Measurements from ENCODE around the gene TC2N. TPM values are rescaled to one million over a fixed set of nuclear protein-coding genes. Genes with fewer than 3 reads are reported as not detected.
"Not testable (repeated sequence)": the region's sequence is repeated elsewhere in the genome, so short reads cannot be mapped to it uniquely, and the experiment has no call there.

TC2N gene
- total RNA-seq, 4 donors from 2014 or later, result 28.0 to 61.7 (median 33.4) TPM

GRCh38 chr14:91899806-91900205, 32.5 kb upstream of the TC2N start:
- H3K27me3 ChIP-seq, result no peaks in the 10 kb centered on the region
- no peak for TF ChIP-seq POLR2A (IDR thresholded peaks at IDR 0.05)
- no peak for TF ChIP-seq EP300 (IDR thresholded peaks at IDR 0.05)
- TF ChIP-seq POLR2AphosphoS5 (IDR thresholded peaks at IDR 0.05), result no peak
- TF ChIP-seq, protein P1, sequence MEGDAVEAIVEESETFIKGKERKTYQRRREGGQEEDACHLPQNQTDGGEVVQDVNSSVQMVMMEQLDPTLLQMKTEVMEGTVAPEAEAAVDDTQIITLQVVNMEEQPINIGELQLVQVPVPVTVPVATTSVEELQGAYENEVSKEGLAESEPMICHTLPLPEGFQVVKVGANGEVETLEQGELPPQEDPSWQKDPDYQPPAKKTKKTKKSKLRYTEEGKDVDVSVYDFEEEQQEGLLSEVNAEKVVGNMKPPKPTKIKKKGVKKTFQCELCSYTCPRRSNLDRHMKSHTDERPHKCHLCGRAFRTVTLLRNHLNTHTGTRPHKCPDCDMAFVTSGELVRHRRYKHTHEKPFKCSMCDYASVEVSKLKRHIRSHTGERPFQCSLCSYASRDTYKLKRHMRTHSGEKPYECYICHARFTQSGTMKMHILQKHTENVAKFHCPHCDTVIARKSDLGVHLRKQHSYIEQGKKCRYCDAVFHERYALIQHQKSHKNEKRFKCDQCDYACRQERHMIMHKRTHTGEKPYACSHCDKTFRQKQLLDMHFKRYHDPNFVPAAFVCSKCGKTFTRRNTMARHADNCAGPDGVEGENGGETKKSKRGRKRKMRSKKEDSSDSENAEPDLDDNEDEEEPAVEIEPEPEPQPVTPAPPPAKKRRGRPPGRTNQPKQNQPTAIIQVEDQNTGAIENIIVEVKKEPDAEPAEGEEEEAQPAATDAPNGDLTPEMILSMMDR (IDR thresholded peaks at IDR 0.05), result no peak
- H3K9me3 ChIP-seq, result no peaks in the 10 kb centered on the region
- H3K27ac ChIP-seq, result peak overlapping the region; percentile 40
- H3K4me3 ChIP-seq, result no peak overlapping the region
- H3K4me1 ChIP-seq, result peaks cover 44% of the 10 kb centered on the region
- no peak for DNase-seq (ENCODE audit: low spot score in 2 of 2)
- no peaks in the 10 kb centered on the region for H3K36me3 ChIP-seq
- 69% methylated on average over 4 of the region's 4 CpGs for WGBS

DNA sequence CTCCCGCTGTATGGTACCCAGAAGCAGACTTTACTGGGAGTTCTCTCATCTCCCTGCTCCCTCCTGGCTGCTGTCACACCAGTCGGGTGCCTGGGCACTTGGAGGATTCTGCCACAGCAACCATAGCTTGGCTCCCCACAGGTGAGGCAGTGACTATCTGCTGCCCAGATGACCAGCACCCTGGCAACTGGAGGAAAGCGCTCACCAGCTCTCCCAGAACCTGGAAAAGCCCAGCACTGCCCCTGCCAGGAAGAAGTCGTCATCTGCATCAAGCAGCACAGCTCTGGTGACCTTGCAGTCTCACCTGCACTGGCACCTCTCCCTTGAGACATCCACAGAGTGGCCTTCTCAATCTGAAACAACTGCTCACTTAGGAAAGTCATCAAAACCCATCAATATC, 31.9 kb upstream of the TC2N start:
- H3K27ac ChIP-seq, result peak overlapping the region; percentile 40
- no peaks in the 10 kb centered on the region for H3K36me3 ChIP-seq
- no peak overlapping the region for H3K4me3 ChIP-seq
- H3K27me3 ChIP-seq, result no peaks in the 10 kb centered on the region
- TF ChIP-seq POLR2A (IDR thresholded peaks at IDR 0.05) (no peak), EP300 (IDR thresholded peaks at IDR 0.05) (no peak), POLR2AphosphoS5 (IDR thresholded peaks at IDR 0.05) (no peak)
- TF ChIP-seq, protein P1 (IDR thresholded peaks at IDR 0.05), result no peak
- no peak for DNase-seq (ENCODE audit: low spot score in 2 of 2)
- H3K9me3 ChIP-seq, result no peaks in the 10 kb centered on the region
- 78% methylated on average over 4 of the region's 4 CpGs for WGBS
- H3K4me1 ChIP-seq, result peaks cover 44% of the 10 kb centered on the region

GRCh38 chr14:91898372-91898771, 31.0 kb upstream of the TC2N start:
- DNase-seq (ENCODE audit: low spot score in 2 of 2), result no peak
- H3K27me3 ChIP-seq, result no peaks in the 10 kb centered on the region
- peaks cover 41% of the 10 kb centered on the region for H3K4me1 ChIP-seq
- no peaks in the 10 kb centered on the region for H3K9me3 ChIP-seq
- H3K4me3 ChIP-seq, result no peak overlapping the region
- no peak overlapping the region for H3K27ac ChIP-seq
- no peak for TF ChIP-seq POLR2A (IDR thresholded peaks at IDR 0.05)
- no peak for TF ChIP-seq EP300 (IDR thresholded peaks at IDR 0.05)
- TF ChIP-seq, protein P1 (IDR thresholded peaks at IDR 0.05), result no peak
- TF ChIP-seq POLR2AphosphoS5 (IDR thresholded peaks at IDR 0.05), result no peak
- H3K36me3 ChIP-seq, result no peaks in the 10 kb centered on the region
- WGBS, result 87% methylated on average over 5 of the region's 5 CpGs

DNA sequence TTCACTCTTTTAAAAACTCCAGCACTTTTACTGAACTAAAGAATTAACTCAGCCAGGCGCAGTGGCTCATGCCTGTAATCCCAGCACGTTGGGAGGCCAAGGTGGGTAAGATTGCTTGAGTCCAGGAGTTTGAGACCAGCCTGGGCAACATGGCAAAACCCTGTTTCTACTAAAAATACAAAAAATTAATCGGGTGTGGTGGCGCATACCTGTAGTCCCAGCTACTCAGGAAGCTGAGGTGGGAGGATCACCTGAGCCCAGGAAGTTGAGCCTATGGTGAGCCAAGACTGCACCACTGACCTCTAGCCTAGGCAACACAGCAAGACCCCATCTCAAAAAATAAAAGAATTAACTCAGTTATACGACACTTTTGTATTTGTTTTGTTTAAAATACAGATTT, 30.4 kb upstream of the TC2N start:
- WGBS, result 75% methylated on average over 5 of the region's 5 CpGs
- DNase-seq (ENCODE audit: low spot score in 2 of 2); H3K36me3 ChIP-seq; H3K27me3 ChIP-seq; H3K9me3 ChIP-seq; H3K4me3 ChIP-seq: not testable (repeated sequence)
- H3K27ac ChIP-seq, result peak overlapping the region; percentile 62
- H3K4me1 ChIP-seq, result peaks cover 40% of the 10 kb centered on the region

- WGBS, result 39% methylated on average over 10 of the region's 10 CpGs
- peak overlapping the region; percentile 62 for H3K27ac ChIP-seq
These were observed 29.9 kb upstream of the TC2N start for GRCh38 chr14:91897106-91897701.

More at GRCh38 chr14:91897106-91897701, 29.9 kb upstream of the TC2N start:
- no peak for DNase-seq (ENCODE audit: low spot score in 2 of 2)
- Histone ChIP-seq H3K4me3 (no peak overlapping the region), H3K9me3 (no peaks in the 10 kb centered on the region), H3K4me1 (peaks cover 40% of the 10 kb centered on the region), H3K36me3 (no peaks in the 10 kb centered on the region), H3K27me3 (no peaks in the 10 kb centered on the region)
- TF ChIP-seq POLR2AphosphoS5 (IDR thresholded peaks at IDR 0.05) (no peak), POLR2A (IDR thresholded peaks at IDR 0.05) (no peak), EP300 (IDR thresholded peaks at IDR 0.05) (no peak)
- TF ChIP-seq, protein P1 (IDR thresholded peaks at IDR 0.05), result no peak
